Measurements from ENCODE around the gene PHF21B.

PHF21B gene

GRCh38 chr22:44840611-44841322 lies 169.0 kb downstream of the PHF21B start:
- DNase-seq (ENCODE audit: low read depth): no peak

- no peak for DNase-seq (ENCODE audit: low read depth)
These were observed 170.1 kb downstream of the PHF21B start for GRCh38 chr22:44839721-44840120.

- no peak for DNase-seq (ENCODE audit: low read depth)
These were observed 170.7 kb downstream of the PHF21B start for GRCh38 chr22:44839061-44839460.

- no peak for DNase-seq (ENCODE audit: low read depth)
These were observed 171.3 kb downstream of the PHF21B start for GRCh38 chr22:44838316-44839016.

GRCh38 chr22:44837481-44837880 lies 172.3 kb downstream of the PHF21B start:
- DNase-seq (ENCODE audit: low read depth): no peak

- DNase-seq (ENCODE audit: low read depth): no peak
These were observed 175.7 kb downstream of the PHF21B start for GRCh38 chr22:44834065-44834464.

- no peak for DNase-seq (ENCODE audit: low read depth)
These were observed 177.9 kb downstream of the PHF21B start for GRCh38 chr22:44831885-44832284.
